GM12874 (cell line): ENCODE results near the gene SLC17A6.

Experiments
- CTCF ChIP-seq: IDR thresholded peaks from 2 replicates; pipeline ENCODE4 v1.5.1; 2011; ENCODE audit warnings: low read depth, mild to moderate bottlenecking, control low read depth, low read length, moderate library complexity; ENCODE audit not compliant: insufficient read depth

SLC17A6 gene

GRCh38 chr11:22337596-22338485 is at the start of gene SLC17A6:
Gene SLC17A6, plus strand, starts transcription at chr11:22338381. Its CDS starts 153 bp downstream, at chr11:22338534.
- no peak for TF ChIP-seq CTCF

GRCh38 chr11:22302368-22302767 is 35.8 kb upstream of the SLC17A6 start:
- no peak for TF ChIP-seq CTCF

GRCh38 chr11:22304337-22304961 is 33.7 kb upstream of the SLC17A6 start:
- TF ChIP-seq CTCF, result no peak

- no peak for TF ChIP-seq CTCF
Measured at GRCh38 chr11:22317656-22318055, 20.5 kb upstream of the SLC17A6 start.

- TF ChIP-seq CTCF, result no peak
Measured at GRCh38 chr11:22331771-22332170, 6.4 kb upstream of the SLC17A6 start.

GRCh38 chr11:22336587-22336986 is 1.6 kb upstream of the SLC17A6 start:
- TF ChIP-seq CTCF, result no peak

GRCh38 chr11:22339611-22340010 is 1.4 kb downstream of the SLC17A6 start:
- TF ChIP-seq CTCF, result no peak
